OCI-LY7 (cell line): ENCODE data around the gene CSF1. TPM values are rescaled to one million over a fixed set of nuclear protein-coding genes. Genes with fewer than 3 reads are reported as not detected.

Experiments
- BruUV-seq: library from RNA; stranded (reverse); fragments of 400-500 nt; replicated peaks from 2 replicates; lab custom pipeline; 2021; lab: Mats Ljungman, UMichigan
- CTCF ChIA-PET: fragments of 300-600 bp; sonication (Branson Sonifier 250); formaldehyde crosslinking; loops from one replicate; lab custom pipeline; 2022; ENCODE audit warnings: antibody characterized with exemption; ENCODE audit not compliant: unreplicated experiment; lab: Charles Lee
- POLR2A ChIA-PET: fragments of 300-600 bp; sonication (Branson Sonifier 250); formaldehyde crosslinking; loops from one replicate; lab custom pipeline; 2022; ENCODE audit warnings: antibody characterized with exemption; lab: Charles Lee
- DNase-seq: peaks from one replicate; pipeline ENCODE4 v3.0.0-alpha.2; 2015; ENCODE audit warnings: low spot score
- H2AFZ ChIP-seq: fragments of 200-600 bp; sonication (generic), shearing (Covaris generic); 2 replicates; pipeline ENCODE4 v1.6.1; 2014; ENCODE audit warnings: mild to moderate bottlenecking, antibody characterized with exemption, low read length, moderate library complexity
- H3K27ac ChIP-seq: fragments of 200-600 bp; sonication (generic); 2 replicates; pipeline ENCODE4 v1.5.1; 2014; ENCODE audit warnings: mixed run types, low read depth, mild to moderate bottlenecking, moderate library complexity, low read length, inconsistent platforms; ENCODE audit not compliant: poor library complexity, severe bottlenecking
- H3K36me3 ChIP-seq: fragments of 200-600 bp; sonication (generic); 2 replicates; pipeline ENCODE4 v1.6.1; 2014; ENCODE audit warnings: mild to moderate bottlenecking, antibody characterized with exemption, low read length, moderate library complexity, mixed read lengths; ENCODE audit not compliant: insufficient read depth
- H3K4me1 ChIP-seq: fragments of 200-600 bp; sonication (generic); 2 replicates; pipeline ENCODE4 v1.5.1; 2014; ENCODE audit warnings: mild to moderate bottlenecking, low read length; ENCODE audit not compliant: insufficient read depth, poor library complexity, severe bottlenecking
- H3K4me2 ChIP-seq: fragments of 200-600 bp; sonication (generic); 2 replicates; pipeline ENCODE4 v1.6.1; 2014; ENCODE audit warnings: mild to moderate bottlenecking, low read length
- H3K4me3 ChIP-seq: fragments of 200-600 bp; sonication (generic); 2 replicates; pipeline ENCODE4 v1.5.1; 2014; ENCODE audit warnings: mild to moderate bottlenecking, low read depth, low read length; ENCODE audit not compliant: poor library complexity, severe bottlenecking
- H3K79me2 ChIP-seq: fragments of 200-600 bp; sonication (generic); 2 replicates; pipeline ENCODE4 v1.6.1; 2016; ENCODE audit warnings: low read depth, mild to moderate bottlenecking, low read length, moderate library complexity, mixed read lengths; ENCODE audit not compliant: insufficient read depth
- H3K9me2 ChIP-seq: fragments of 200-600 bp; sonication (generic); 2 replicates; pipeline ENCODE4 v1.6.1; 2016; ENCODE audit warnings: mild to moderate bottlenecking, low read length, mixed read lengths; ENCODE audit not compliant: insufficient read depth
- H3K9me3 ChIP-seq: fragments of 200-600 bp; sonication (generic); 2 replicates; pipeline ENCODE4 v1.6.1; 2014; ENCODE audit warnings: mild to moderate bottlenecking, mixed run types, low read length, mixed read lengths
- H4K20me1 ChIP-seq: fragments of 200-600 bp; sonication (generic); 2 replicates; pipeline ENCODE4 v1.6.1; 2014; ENCODE audit warnings: mild to moderate bottlenecking, antibody characterized with exemption, low read length, moderate library complexity, mixed read lengths; ENCODE audit not compliant: insufficient read depth
- CTCF ChIP-seq: fragments of 200-600 bp; sonication (generic); conservative IDR thresholded peaks from 2 replicates; pipeline ENCODE4 v1.5.1; 2014; ENCODE audit warnings: mild to moderate bottlenecking, antibody characterized with exemption, low read length, moderate library complexity, mixed read lengths
- EZH2phosphoT487 ChIP-seq: fragments of 200-600 bp; sonication (generic); IDR thresholded peaks from 2 replicates; pipeline ENCODE4 v1.6.1; 2018; ENCODE audit warnings: low read depth, borderline replicate concordance, mild to moderate bottlenecking, mixed run types, antibody characterized with exemption, low read length, moderate library complexity, mixed read lengths
- intact Hi-C: fragments of 100-400 bp; cut with micrococcal nuclease; formaldehyde crosslinking; loops from one replicate; pipeline ENCODE4 v1.10.0; 2022; ENCODE audit not compliant: unreplicated experiment
- total RNA-seq, 2 experiments: library from RNA; depleted of rRNA in 1 of 2; stranded (reverse); fragments of >200 nt in 1 of 2; shearing (Covaris generic) in 1 of 2; gene quantifications; 2 replicates each; pipeline ENCODE4 v1.2.3, GENCODE V29; 2014 to 2022

The CSF1 gene
- total RNA-seq, 2 experiments from 2014 or later: not detected

GRCh38 chr1:109954041-109954512, 43.4 kb downstream of the CSF1 start:
- ChIA-PET CTCF (no interaction called here), POLR2A (no interaction called here)
- no peaks in the 10 kb centered on the region for H3K79me2 ChIP-seq
- no TSS peak for BruUV-seq
- no peaks in the 10 kb centered on the region for H3K36me3 ChIP-seq
- H3K4me3 ChIP-seq: no peak overlapping the region
- H3K9me3 ChIP-seq: no peaks in the 10 kb centered on the region
- H3K4me1 ChIP-seq: no peaks in the 10 kb centered on the region
- DNase-seq: no peak
- H4K20me1 ChIP-seq: no peaks in the 10 kb centered on the region
- no peak for TF ChIP-seq EZH2phosphoT487
- TF ChIP-seq CTCF: no peak
- no peaks in the 10 kb centered on the region for H3K9me2 ChIP-seq
- no peak overlapping the region for H2AFZ ChIP-seq
- intact Hi-C loops: no loop called here
- H3K4me2 ChIP-seq: no peak overlapping the region
- no peak overlapping the region for H3K27ac ChIP-seq

GRCh38 chr1:109959632-109959973, 49.0 kb downstream of the CSF1 start:
- DNase-seq: no peak
- no peak overlapping the region for H3K27ac ChIP-seq
- no peaks in the 10 kb centered on the region for H3K4me1 ChIP-seq
- H4K20me1 ChIP-seq: no peaks in the 10 kb centered on the region
- no peaks in the 10 kb centered on the region for H3K9me2 ChIP-seq
- no peak overlapping the region for H3K4me3 ChIP-seq
- no peaks in the 10 kb centered on the region for H3K9me3 ChIP-seq
- H2AFZ ChIP-seq: no peak overlapping the region
- POLR2A ChIA-PET: no interaction called here
- intact Hi-C loops: no loop called here
- TF ChIP-seq EZH2phosphoT487 (no peak), CTCF (no peak)
- no peak overlapping the region for H3K4me2 ChIP-seq
- BruUV-seq: no TSS peak
- H3K36me3 ChIP-seq: no peaks in the 10 kb centered on the region
- CTCF ChIA-PET: no interaction called here
- H3K79me2 ChIP-seq: no peaks in the 10 kb centered on the region

- no peaks in the 10 kb centered on the region for H3K36me3 ChIP-seq
- BruUV-seq: no TSS peak
- intact Hi-C loops: no loop called here
- no peaks in the 10 kb centered on the region for H3K4me1 ChIP-seq
- H3K27ac ChIP-seq: no peak overlapping the region
- no peak overlapping the region for H3K4me3 ChIP-seq
- H2AFZ ChIP-seq: no peak overlapping the region
- no peaks in the 10 kb centered on the region for H3K9me3 ChIP-seq
- no peak for DNase-seq
- no peak overlapping the region for H3K4me2 ChIP-seq
- no peaks in the 10 kb centered on the region for H3K79me2 ChIP-seq
- ChIA-PET CTCF (no interaction called here), POLR2A (no interaction called here)
- no peak for TF ChIP-seq EZH2phosphoT487
- no peak for TF ChIP-seq CTCF
- H3K9me2 ChIP-seq: no peaks in the 10 kb centered on the region
- no peaks in the 10 kb centered on the region for H4K20me1 ChIP-seq
These were observed 49.5 kb downstream of the CSF1 start for GRCh38 chr1:109959974-109960744.
